ENCODE results near the gene CMIP.

- TF ChIP-seq JUND (IDR thresholded peaks at IDR 0.05), result no peak
- TF ChIP-seq SMC3 (IDR thresholded peaks at IDR 0.05; ENCODE audit: low read depth, low read length), result no peak
- TF ChIP-seq, protein P1, sequence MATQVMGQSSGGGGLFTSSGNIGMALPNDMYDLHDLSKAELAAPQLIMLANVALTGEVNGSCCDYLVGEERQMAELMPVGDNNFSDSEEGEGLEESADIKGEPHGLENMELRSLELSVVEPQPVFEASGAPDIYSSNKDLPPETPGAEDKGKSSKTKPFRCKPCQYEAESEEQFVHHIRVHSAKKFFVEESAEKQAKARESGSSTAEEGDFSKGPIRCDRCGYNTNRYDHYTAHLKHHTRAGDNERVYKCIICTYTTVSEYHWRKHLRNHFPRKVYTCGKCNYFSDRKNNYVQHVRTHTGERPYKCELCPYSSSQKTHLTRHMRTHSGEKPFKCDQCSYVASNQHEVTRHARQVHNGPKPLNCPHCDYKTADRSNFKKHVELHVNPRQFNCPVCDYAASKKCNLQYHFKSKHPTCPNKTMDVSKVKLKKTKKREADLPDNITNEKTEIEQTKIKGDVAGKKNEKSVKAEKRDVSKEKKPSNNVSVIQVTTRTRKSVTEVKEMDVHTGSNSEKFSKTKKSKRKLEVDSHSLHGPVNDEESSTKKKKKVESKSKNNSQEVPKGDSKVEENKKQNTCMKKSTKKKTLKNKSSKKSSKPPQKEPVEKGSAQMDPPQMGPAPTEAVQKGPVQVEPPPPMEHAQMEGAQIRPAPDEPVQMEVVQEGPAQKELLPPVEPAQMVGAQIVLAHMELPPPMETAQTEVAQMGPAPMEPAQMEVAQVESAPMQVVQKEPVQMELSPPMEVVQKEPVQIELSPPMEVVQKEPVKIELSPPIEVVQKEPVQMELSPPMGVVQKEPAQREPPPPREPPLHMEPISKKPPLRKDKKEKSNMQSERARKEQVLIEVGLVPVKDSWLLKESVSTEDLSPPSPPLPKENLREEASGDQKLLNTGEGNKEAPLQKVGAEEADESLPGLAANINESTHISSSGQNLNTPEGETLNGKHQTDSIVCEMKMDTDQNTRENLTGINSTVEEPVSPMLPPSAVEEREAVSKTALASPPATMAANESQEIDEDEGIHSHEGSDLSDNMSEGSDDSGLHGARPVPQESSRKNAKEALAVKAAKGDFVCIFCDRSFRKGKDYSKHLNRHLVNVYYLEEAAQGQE (IDR thresholded peaks at IDR 0.05; ENCODE audit: low read depth, low read length), result no peak
- TF ChIP-seq, protein P2, sequence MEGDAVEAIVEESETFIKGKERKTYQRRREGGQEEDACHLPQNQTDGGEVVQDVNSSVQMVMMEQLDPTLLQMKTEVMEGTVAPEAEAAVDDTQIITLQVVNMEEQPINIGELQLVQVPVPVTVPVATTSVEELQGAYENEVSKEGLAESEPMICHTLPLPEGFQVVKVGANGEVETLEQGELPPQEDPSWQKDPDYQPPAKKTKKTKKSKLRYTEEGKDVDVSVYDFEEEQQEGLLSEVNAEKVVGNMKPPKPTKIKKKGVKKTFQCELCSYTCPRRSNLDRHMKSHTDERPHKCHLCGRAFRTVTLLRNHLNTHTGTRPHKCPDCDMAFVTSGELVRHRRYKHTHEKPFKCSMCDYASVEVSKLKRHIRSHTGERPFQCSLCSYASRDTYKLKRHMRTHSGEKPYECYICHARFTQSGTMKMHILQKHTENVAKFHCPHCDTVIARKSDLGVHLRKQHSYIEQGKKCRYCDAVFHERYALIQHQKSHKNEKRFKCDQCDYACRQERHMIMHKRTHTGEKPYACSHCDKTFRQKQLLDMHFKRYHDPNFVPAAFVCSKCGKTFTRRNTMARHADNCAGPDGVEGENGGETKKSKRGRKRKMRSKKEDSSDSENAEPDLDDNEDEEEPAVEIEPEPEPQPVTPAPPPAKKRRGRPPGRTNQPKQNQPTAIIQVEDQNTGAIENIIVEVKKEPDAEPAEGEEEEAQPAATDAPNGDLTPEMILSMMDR (IDR thresholded peaks at IDR 0.05), result no peak
- TF ChIP-seq SIN3A (IDR thresholded peaks at IDR 0.05; ENCODE audit: borderline replicate concordance, low read depth, low read length), result no peak
- no peak for TF ChIP-seq PBX3 (IDR thresholded peaks at IDR 0.05)
- peak; percentile 56 for TF ChIP-seq POLR2AphosphoS5 (IDR thresholded peaks at IDR 0.05; ENCODE audit: low read depth, low read length)
- peak; percentile 67; the same call in 1 of the 2 replicates for TF ChIP-seq YY1 (IDR thresholded peaks at IDR 0.05; ENCODE audit: low read depth)
- TF ChIP-seq NRF1 (IDR thresholded peaks at IDR 0.05; ENCODE audit: low read depth, low read length), result no peak
- TF ChIP-seq RFX5 (IDR thresholded peaks at IDR 0.05; ENCODE audit: low read length), result no peak
- no peak for TF ChIP-seq MXI1 (IDR thresholded peaks at IDR 0.05; ENCODE audit: low read depth, low read length)
- no peak for TF ChIP-seq FOSL2 (IDR thresholded peaks at IDR 0.05; ENCODE audit: borderline replicate concordance, low read depth)
These were observed 301.3 kb downstream of the CMIP start for GRCh38 chr16:81745704-81746558.

Data from SK-N-SH (cell line).